Measurements from ENCODE around the gene ESPN.

GRCh38 chr1:6510493-6510892 is 85.9 kb downstream of the ESPN start:
- no peak for TF ChIP-seq RXRA (IDR thresholded peaks at IDR 0.05; ENCODE audit: borderline replicate concordance, low read depth)
- TF ChIP-seq FOSL2 (IDR thresholded peaks at IDR 0.05; ENCODE audit: borderline replicate concordance, low read depth), result no peak
- TF ChIP-seq EP300 (IDR thresholded peaks at IDR 0.05; ENCODE audit: borderline replicate concordance in 1 of 2, low read depth in 1 of 2, low read length in 1 of 2), result no peak
- TF ChIP-seq CTCF (IDR thresholded peaks at IDR 0.05), result no peak
- TF ChIP-seq RFX5 (IDR thresholded peaks at IDR 0.05; ENCODE audit: low read length), result no peak
- TF ChIP-seq TAF1 (IDR thresholded peaks at IDR 0.05; ENCODE audit: borderline replicate concordance, low read depth, low read length), result no peak

All from SK-N-SH (cell line).